Myocyte (in vitro differentiated cells): Measurements from ENCODE around the gene SCAF1. TPM values are rescaled to one million over a fixed set of nuclear protein-coding genes. Genes with fewer than 3 reads are reported as not detected.

Experiments used
- DNase-seq: peaks from one replicate; pipeline ENCODE4 v3.0.0-alpha.2; 2012; ENCODE audit warnings: low read depth
- total RNA-seq: library from RNA; depleted of rRNA; stranded (reverse); fragments of >200 nt; gene quantifications from 2 replicates; pipeline ENCODE4 v1.2.3, GENCODE V29; 2014

SCAF1 gene
- total RNA-seq, 1 donor from 2014 or later, result 26.9 TPM

DNA sequence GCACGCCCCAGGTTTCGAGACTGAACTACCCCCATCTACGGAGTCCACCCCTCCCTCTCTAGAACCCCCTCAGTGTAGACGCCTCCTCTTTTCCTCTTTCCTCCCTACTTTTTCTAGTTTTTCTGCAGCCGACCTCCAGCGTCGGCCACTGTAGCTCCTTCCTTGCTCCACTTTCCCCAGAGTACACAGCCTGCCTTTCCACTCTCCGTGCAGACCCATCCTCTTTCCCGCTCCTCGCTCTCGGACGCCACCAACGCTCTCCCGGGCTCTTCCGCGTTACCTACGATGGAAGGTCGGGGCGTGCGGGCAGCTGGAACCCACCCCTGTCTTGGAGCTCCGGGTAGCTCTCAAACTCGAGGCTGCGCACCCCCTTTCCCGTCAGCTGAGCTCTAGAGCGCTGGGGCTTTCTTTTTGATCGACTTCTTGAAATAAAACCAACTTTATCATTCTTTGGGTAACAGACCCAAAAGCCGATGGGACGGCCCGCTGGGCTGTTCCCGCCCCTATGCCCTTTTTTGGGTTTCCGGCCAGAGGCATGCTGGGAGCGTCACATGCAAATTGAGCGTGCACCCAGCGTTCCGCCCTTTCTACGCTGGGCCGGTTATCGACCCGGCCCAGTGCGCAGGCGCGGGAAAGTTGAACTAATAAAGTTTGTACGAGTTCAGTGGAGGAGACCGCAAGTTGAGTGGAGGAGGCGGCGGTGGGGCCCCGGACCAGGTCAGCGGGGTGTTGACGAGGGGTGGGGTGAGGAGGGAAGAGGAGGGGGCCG lies 23.5 kb downstream of the SCAF1 start, which contains the start of the genes BCL2L12 and IRF3:
TSS of gene BCL2L12 (plus strand) at position 583 of the 769 bp plus-strand sequence. CDS start 760 bp downstream, outside the sequence.
TSS of gene IRF3 (minus strand) at position 507 of the 769 bp plus-strand sequence. CDS start 1,019 bp downstream, outside the sequence.
- peak; percentile 98 for DNase-seq

DNA sequence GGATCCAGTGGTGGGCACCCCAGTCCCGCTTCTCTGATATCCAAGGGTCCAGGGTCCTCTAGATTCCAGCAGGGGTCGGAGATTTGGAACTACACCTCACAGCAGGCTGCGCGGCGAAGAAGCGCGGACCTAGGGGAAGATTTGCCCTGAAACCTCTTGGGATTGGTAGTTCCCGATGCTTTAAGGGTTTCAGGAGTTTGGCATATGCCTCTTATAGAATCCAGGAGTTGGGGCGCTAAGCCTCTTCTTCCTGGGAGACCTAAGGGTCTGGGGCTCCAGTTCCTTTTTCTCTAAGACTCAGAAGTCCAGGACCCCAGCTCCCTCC lies 24.1 kb downstream of the SCAF1 start:
- no peak for DNase-seq

DNA sequence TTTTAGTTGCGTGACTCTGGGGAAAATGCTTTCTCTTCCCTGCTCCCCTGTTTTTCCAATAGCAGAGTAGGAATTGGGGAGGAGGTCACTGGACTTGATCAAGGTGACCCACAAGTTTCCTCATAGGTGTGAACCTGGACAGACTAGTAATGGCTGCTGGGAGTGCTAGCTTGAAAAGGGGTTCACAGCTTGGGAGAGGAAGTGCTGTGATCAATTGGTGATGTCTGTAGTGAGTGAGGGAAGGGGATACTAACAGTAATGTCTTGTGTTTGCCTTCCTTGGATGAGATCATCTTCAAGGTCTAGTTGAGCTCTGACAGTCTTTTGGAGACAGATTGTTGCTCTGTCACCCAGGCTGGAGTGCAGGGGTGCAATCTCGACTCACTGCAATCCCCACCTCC lies 25.5 kb downstream of the SCAF1 start:
- DNase-seq, result no peak

DNA sequence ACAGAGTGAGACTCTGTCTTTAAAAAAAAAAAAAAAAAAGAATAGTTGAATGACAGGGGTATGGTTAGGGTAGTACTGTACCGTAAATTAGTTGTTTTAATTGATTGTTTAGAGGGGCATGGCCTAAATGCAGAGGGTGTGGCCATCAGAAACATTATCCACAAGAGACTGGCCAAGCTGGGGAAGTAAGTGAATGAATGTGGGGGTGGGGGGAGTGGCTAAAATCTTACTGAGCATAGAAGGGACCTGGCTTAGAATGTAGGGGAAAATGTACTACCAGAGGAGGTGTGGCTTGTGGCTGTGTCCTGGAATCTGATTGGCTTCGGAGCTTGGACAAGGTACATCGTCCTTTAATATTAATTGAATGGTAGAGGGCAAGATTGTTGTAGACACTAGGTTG lies 27.5 kb downstream of the SCAF1 start:
- DNase-seq, result no peak

DNA sequence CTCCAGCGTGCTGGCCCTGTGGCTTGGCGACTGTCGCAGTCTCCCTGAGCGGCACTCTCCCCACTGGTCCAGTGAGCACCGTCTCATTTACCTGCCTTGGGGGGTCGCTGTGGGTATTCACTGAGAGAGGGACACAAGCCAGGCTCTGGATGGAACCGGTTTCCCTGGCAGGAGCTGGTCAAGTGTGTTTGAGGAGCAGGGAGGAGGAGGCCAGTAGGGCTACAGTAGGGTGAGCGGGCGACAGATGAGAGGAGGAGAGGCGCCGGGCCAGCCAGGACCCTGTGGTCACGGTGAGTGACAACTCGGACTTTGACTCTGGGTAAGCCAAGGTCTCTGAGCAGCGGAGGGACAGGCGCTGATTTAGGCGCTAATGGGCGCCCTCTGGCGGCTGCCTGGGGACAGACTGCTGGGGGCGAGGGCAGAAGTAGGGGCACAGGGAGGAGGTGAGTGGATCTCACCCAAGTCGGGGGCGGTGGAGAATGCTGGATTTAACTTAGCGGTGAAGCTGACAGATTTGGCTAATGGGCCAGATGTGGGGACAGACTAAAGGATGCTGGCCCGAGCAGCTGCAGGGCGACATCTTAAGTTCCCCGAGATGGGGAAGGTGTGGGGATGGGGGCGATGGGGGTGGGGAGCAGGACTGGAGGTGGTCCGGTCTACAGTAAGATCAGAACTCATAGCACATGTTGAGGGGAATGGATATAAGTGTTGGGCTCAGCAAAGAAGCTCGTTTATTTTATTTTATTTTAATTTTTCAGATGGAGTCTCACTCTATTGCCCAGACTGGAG lies 30.3 kb downstream of the SCAF1 start:
- peak; percentile 73 for DNase-seq

DNA sequence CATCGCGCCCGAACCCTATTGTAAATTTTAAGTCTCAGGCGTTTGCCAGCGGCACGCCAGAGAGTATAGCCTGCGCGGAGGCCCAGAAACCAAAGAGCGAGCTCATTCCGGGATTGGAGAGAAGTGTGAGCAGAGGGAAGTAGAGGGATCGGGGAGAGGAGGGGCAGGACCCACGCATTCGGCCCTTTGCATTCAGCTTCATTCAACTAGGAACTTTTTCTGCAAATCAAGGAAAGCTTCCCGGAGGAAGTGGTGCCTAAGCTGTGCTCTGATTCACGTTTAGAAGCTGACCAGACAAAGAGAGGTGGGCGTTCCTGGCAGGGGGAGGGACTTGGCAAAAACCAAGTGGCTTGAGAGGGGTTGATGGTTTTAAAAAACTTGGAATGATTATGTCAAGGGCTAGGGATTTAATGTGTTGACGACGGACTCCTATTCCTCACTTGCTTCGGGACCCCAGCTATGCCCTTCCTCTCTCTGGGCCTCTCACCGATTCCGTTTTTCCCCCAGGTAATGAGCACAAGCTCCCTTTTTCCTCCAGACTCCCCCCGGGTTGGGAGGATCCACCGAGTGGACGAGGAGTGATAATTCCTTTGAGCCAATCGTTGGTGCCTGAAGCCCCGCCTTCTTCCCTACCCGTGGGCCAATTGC lies 34.3 kb downstream of the SCAF1 start:
- DNase-seq, result no peak

DNA sequence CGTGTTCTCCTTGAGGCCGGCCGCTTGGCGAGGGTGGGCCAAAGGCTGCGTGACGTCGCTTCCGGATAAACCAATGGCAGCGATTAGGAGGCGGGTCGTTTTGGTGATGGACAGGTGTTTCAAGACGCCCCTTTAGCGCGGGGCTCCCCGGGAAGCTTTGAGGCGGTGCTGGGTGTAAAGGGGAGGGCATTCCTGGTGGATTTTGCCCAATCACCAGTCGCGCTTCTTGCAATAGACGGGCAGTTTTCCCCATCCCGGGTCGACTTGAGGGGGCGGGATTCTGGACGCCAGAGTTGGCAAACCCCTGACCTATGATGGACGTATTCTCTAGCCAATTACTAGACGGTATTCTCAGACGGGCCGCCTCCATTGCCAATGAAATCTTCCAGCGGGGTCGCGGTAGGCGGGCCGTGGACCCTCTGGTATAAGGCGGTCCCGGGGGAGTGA lies 34.8 kb downstream of the SCAF1 start:
- peak; percentile 100 for DNase-seq

DNA sequence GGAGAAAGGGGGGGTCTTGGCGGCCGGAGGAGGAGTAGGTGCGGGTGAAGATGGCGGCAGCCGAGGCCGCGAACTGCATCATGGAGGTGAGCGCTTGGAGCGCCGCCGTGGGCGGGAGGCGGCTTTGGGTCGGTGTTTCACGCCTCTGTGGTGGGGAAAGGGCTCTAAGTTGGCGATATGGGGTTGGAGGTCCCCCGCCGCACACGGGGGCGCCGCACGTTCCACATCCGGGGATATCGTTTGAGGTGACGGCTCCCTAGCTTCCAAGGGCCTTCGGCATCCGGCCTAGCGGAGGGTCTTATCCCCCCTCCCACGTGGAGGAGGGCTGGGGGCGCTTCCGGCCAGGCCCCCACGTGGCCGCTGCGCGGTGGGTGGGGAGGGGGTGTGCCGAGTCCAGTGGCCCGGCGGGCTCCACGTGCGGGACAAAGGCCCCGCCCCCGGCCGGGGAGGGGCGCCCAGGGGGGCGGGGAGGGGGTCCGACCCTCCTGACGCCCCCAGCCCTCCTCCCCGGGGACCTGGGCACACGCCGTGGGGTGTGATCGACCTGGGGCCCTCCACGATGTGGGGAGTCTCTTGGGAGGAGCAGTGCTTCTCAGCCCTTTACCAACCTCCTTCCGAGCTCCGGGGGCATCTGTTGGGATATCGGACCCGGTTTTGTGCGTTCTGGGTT lies 35.4 kb downstream of the SCAF1 start, which contains the start of gene PRMT1:
TSS of gene PRMT1 (plus strand) at position 41 of the 670 bp plus-strand sequence. CDS start at position 51, 10 bp downstream.
- DNase-seq, result peak; percentile 50

DNA sequence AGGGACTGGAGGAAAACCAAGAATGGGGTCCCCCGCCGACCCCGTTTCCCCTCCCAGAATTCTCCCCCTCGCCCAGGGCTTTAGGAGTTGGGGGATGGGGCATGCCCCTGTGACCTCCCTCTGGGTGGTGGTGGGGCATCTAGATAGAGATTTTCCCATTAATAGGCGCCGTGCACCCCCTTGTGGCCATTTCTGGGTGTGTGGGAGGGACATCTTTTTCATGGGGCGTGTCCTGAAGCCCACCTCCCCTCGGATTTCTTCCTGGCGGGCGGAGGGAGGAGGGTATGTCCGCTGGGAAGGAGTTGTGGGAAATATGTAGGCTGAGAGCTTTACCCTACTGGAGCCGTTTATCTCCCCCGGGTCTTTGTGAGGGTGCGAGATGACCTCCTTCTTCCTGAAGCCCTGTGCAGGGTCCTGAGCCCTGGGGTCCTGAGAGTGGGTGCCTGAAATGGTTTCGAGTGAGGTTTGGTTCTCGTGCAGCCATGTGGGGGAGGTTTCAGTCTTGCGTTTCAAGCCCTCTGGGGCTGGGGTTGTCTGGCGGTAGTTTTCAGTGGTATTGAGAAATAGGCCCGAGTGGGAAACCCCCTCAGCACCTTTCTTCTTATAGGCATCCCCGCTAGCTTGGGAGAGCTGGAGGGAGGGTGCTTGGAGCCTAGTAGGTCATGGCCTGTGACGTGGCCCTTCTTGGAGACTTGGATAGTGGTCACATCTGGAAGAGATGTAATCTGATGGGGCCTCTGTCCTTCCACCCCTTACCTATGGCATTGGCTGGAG lies 36.1 kb downstream of the SCAF1 start:
- peak; percentile 85 for DNase-seq

DNA sequence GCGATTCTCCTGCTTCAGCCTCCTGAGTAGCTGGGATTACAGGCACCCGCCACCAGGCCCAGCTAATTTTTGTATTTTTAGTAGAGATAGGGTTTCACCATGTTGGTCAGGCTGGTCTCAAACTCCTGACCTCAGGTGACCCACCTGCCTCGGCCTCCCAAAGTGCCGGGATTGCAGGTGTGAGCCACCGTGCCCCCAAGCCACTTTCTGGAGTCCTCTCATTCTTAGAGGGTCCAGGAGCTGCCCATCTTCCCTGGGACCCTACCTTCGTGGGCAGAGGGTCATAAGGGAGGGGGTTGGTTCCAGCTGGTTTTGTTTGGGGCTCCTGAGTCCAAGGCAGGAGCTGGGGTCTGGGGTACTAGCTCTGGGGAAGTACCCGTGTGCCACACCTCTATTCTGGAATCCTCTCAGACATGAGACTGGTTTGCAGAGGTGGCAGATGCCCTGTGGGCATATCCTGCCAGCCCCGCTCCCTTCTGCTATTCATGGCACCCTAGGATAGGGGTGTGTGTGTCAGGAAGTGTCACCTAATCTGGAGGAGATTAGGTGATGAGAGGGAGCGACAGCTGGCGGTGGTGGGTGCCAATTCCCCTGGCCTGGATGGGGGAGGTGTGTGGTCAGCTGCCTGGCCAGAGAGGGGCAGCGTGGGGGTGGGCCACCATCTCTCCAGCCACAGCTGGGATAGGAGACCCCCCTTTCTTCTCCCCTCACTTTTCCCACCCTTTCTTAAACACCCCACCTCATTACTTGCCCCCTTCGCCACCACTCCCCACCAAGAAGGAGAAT lies 37.2 kb downstream of the SCAF1 start:
- DNase-seq, result peak; percentile 90

DNA sequence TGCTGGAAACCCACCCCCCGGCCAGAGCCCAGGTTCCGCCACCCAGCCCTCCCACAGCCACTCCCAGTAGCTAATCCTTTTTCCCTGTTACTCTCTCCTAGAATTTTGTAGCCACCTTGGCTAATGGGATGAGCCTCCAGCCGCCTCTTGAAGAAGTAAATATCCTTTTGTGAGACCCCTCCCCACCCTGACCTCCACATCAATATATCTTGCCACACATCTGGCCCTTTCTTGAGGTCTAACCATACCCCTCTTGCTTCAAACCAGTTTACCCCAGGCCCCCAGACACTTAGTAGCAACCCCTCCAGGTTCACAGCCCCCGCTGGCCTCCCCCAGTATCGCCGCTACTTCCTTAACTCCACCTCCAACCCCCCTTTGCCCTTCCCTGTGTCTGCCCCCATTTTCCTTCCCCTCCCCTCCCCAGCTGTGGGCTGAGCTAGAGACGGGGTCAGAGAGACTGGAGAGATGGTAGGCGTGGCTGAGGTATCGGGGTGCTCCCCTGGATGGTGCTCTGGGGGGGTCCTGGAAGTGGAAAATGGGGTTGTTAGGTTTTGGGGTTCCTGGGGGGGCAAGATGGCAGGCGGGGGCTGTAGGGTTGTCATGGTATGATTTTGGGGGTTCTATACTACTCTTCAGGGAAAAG lies 37.9 kb downstream of the SCAF1 start:
- no peak for DNase-seq

DNA sequence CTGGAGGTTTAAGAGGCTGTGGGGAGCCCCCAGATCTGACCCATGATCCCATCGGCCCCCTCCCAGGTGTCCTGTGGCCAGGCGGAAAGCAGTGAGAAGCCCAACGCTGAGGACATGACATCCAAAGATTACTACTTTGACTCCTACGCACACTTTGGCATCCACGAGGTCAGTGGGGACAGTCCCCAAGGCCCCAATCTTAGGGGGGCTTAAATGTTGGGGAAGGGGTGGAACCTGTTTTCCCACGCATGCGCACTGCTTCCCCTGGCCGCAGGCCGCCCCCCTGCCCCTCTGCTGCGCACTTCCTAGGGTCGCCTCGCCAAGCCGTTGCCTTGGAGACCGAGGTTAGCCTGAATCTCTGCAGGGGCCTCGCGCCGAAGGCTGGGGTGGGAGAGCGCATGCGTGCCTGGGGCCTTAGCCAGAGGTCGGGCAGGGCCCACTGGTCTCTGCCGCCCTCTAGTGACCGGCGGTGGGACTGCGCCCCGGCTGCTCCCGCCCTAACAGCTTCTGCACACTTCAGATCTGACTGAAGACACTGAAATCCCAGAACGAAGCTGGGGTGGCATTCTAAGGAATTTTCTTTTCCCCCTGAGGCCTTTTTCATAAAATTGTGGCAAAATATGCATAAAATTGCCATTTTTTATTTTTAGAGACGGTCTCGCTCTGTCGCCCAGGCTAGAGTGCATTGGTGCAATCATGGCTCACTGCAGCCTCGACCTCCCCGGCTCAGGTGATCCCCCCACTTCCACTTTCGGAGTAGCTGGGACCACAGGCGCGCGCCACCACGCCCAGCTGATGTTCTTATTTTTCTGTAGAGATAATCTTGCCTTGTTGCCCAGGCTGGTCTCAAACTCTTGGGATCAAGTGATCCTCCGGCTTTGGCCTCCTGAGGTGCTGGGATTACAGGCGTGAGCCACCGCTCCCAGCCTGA lies 38.7 kb downstream of the SCAF1 start:
- peak; percentile 82 for DNase-seq

DNA sequence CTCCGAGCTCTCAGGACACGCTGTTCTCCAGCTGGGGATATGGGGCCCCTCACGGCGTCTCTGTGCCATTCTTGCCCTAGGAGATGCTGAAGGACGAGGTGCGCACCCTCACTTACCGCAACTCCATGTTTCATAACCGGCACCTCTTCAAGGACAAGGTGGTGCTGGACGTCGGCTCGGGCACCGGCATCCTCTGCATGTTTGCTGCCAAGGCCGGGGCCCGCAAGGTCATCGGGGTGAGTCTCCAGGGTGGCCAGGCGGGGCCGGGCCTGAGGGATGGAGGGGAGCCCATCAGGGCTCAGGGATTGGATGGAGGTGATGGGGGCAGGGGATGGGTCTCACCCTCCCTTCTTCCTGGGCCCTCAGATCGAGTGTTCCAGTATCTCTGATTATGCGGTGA lies 39.8 kb downstream of the SCAF1 start:
- DNase-seq, result no peak

DNA sequence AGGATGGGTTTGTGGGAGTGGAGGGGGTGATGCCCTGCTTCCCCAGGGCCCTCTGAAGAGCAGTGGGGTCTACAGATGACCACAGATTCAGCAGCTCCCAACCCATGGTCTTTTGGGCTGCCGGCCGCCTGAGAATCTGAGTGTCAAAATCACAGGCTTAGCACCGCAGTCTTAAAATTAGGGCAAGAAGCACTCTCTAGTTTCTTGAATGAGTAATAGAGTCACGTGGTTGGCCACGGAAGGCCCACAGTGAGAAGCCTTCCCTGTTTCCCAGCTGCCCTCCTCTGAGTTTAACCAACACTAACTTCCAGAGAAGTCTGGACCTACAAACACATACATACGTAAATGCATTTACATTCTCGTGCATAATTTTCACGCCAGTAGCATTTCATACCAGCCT lies 40.3 kb downstream of the SCAF1 start:
- peak; percentile 26 for DNase-seq

DNA sequence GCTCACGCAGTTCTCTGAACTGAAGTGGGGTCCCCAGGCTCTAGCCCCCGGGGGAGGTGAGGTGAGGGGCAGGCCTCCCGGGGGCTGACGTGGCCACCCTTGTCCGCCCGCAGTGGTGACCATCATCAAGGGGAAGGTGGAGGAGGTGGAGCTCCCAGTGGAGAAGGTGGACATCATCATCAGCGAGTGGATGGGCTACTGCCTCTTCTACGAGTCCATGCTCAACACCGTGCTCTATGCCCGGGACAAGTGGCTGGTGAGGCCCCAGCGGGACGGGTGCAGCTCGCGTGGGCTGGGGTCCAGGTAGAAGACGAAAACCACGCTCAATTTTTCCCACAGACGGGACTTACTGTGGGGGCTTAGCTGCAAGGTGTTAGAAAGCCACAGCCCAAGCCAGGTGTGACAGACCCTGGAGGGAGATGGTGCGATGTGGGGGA lies 41.8 kb downstream of the SCAF1 start:
- no peak for DNase-seq

DNA sequence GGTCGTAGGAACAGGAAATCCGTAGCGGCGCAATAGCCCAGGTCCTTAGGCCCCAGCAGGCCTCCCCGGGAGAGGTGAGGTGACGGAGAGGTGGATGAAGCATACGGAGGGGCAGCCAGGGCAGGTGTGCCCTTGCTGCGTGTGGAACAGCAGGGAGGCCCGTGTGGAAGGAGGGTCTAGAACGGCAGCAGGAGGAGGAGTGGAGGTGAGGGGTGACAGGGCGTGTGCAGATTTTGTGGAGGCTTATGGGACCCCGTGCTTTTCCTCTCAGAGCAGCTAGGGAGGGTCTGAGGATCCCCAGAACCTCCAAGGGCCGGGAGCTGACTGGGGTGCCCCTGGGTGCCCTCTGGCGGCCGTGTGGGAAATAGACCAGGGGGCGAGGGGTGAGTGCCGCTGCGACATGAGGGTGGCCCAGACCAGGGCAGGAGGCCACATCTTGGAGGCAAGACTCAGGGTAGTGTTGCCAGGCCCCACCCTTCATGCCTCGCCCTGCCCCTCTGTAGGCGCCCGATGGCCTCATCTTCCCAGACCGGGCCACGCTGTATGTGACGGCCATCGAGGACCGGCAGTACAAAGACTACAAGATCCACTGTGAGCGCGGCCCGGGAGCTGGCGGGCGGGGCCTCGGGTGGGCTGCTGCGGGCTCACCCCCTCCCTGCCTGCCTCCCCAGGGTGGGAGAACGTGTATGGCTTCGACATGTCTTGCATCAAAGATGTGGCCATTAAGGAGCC lies 42.4 kb downstream of the SCAF1 start:
- DNase-seq, result peak; percentile 15

DNA sequence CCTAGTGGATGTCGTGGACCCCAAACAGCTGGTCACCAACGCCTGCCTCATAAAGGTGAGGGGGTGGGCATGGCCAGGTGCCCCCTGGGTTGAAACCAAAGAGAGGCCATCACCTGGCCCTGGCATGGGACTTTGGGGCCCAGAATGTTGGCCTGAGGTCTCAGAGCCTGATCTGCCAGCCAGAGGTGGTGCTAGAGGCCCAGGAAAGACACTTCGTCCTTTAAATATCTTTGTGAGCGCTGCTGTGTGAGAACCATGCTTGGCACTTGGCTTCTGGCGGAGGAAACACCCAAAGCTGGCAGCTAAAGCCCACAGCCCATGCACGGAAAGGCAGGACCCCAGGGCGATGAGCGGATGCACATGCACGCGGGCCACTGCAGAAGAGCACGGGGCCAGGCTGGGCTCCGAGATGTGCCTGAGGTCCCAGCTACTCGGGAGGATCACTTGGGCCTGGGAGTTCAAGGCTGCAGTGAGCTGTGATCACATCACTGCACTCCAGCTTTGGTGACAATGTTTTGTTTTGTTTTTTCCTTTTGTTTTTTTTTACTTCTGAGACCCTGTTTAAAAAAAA lies 43.1 kb downstream of the SCAF1 start:
- no peak for DNase-seq
